ENCODE measurements around the gene TWSG1. TPM values are rescaled to one million over a fixed set of nuclear protein-coding genes. Genes with fewer than 3 reads are reported as not detected.

Gene TWSG1
- total RNA-seq, 1 donor from 2014 or later = 37.6 TPM

- intact Hi-C loops (cut with DNase I) = no loop called here
- no peaks in the 10 kb centered on the region for H3K9me3 ChIP-seq
- no peak overlapping the region for H3K4me3 ChIP-seq
- TF ChIP-seq, protein P1, sequence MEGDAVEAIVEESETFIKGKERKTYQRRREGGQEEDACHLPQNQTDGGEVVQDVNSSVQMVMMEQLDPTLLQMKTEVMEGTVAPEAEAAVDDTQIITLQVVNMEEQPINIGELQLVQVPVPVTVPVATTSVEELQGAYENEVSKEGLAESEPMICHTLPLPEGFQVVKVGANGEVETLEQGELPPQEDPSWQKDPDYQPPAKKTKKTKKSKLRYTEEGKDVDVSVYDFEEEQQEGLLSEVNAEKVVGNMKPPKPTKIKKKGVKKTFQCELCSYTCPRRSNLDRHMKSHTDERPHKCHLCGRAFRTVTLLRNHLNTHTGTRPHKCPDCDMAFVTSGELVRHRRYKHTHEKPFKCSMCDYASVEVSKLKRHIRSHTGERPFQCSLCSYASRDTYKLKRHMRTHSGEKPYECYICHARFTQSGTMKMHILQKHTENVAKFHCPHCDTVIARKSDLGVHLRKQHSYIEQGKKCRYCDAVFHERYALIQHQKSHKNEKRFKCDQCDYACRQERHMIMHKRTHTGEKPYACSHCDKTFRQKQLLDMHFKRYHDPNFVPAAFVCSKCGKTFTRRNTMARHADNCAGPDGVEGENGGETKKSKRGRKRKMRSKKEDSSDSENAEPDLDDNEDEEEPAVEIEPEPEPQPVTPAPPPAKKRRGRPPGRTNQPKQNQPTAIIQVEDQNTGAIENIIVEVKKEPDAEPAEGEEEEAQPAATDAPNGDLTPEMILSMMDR (IDR thresholded peaks at IDR 0.05) = no peak
- ATAC-seq (no peak), DNase-seq (no peak)
- no peaks in the 10 kb centered on the region for H3K36me3 ChIP-seq
- H3K4me1 ChIP-seq = peaks cover 3% of the 10 kb centered on the region
- H3K27ac ChIP-seq = no peak overlapping the region
- H3K27me3 ChIP-seq = no peaks in the 10 kb centered on the region
Observed at GRCh38 chr18:9319333-9319732, 15.2 kb upstream of the TWSG1 start.

DNA sequence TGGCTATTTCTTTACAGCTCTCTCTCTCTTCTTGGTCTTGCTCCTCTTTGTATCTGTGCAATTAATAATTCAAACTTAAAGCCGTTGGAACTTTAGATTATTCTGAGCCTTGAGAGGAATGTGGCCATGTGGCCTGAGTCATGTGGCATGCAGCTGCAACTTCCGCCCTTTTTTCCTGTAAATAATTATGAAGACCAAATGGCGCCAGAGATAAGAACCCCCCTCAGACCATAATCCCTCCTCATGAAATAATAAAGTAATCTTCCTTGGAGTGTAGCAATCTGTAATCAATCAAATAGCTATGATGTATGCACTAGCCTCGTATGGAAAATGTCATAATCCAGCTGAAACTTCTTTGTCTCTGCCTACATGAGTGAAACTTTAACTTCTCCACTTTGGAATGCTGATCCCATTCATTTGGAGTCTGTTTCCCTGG, 13.5 kb upstream of the TWSG1 start:
- no peak overlapping the region for H3K27ac ChIP-seq
- no peak for DNase-seq
- H3K27me3 ChIP-seq = no peaks in the 10 kb centered on the region
- peaks cover 3% of the 10 kb centered on the region for H3K4me1 ChIP-seq
- H3K36me3 ChIP-seq = no peaks in the 10 kb centered on the region
- no peak overlapping the region for H3K4me3 ChIP-seq
- no peak for ATAC-seq
- TF ChIP-seq, protein P1 (IDR thresholded peaks at IDR 0.05) = no peak
- H3K9me3 ChIP-seq = no peaks in the 10 kb centered on the region
- intact Hi-C loops (cut with DNase I) = no loop called here

- H3K27me3 ChIP-seq = no peaks in the 10 kb centered on the region
- ATAC-seq = no peak
- H3K4me3 ChIP-seq = no peak overlapping the region
- no peak overlapping the region for H3K27ac ChIP-seq
- H3K4me1 ChIP-seq = peaks cover 3% of the 10 kb centered on the region
- no peaks in the 10 kb centered on the region for H3K9me3 ChIP-seq
- TF ChIP-seq, protein P1 (IDR thresholded peaks at IDR 0.05) = no peak
- no peak for DNase-seq
- intact Hi-C loops (cut with DNase I) = no loop called here
- H3K36me3 ChIP-seq = no peaks in the 10 kb centered on the region
Observed at GRCh38 chr18:9321736-9322135, 12.8 kb upstream of the TWSG1 start.

GRCh38 chr18:9322744-9323143, 11.8 kb upstream of the TWSG1 start:
- no peak overlapping the region for H3K27ac ChIP-seq
- H3K27me3 ChIP-seq = no peaks in the 10 kb centered on the region
- H3K4me1 ChIP-seq = peaks cover 3% of the 10 kb centered on the region
- no peaks in the 10 kb centered on the region for H3K9me3 ChIP-seq
- intact Hi-C loops (cut with DNase I) = no loop called here
- TF ChIP-seq, protein P1 (IDR thresholded peaks at IDR 0.05) = no peak
- no peak for DNase-seq
- H3K36me3 ChIP-seq = no peaks in the 10 kb centered on the region
- no peak overlapping the region for H3K4me3 ChIP-seq
- ATAC-seq = no peak

GRCh38 chr18:9323750-9324445, 10.7 kb upstream of the TWSG1 start:
- DNase-seq (no peak), ATAC-seq (no peak)
- Histone ChIP-seq H3K9me3 (no peaks in the 10 kb centered on the region), H3K4me1 (peaks cover 3% of the 10 kb centered on the region), H3K27ac (no peak overlapping the region), H3K36me3 (no peaks in the 10 kb centered on the region), H3K4me3 (no peak overlapping the region), H3K27me3 (no peaks in the 10 kb centered on the region)
- intact Hi-C loops (cut with DNase I) = no loop called here
- TF ChIP-seq, protein P1 (IDR thresholded peaks at IDR 0.05) = no peak
